Measurements from ENCODE around the gene TFF3. TPM values are rescaled to one million over a fixed set of nuclear protein-coding genes. Genes with fewer than 3 reads are reported as not detected.

The TFF3 gene
- total and polyA plus RNA-seq, 10 of the 15 experiments (the other 5 are each of a cell fraction or from before 2014, with no cell fraction given) = not detected

- H3K27ac ChIP-seq (ENCODE audit: control insufficient read depth, insufficient read depth) = no peak overlapping the region
- no peaks in the 10 kb centered on the region for H4K20me1 ChIP-seq (ENCODE audit: control insufficient read depth, insufficient read depth)
- no peak overlapping the region for H3K4me3 ChIP-seq
- POLR2A ChIA-PET = no interaction called here
- H2AFZ ChIP-seq (ENCODE audit: control insufficient read depth, low read depth, low read length) = no peak overlapping the region
- CTCF ChIA-PET = interaction anchor here (0.6 to 1.7 kb wide), 7 partner anchors 10 to 490 kb away, joined by 3 to 4 read pairs (median 3); no protein-coding TSS in a partner anchor
- no peaks in the 10 kb centered on the region; the same call in 2 of the 3 replicates for H3K9me3 ChIP-seq (replicated peaks; ENCODE audit: control insufficient read depth, insufficient read depth, low read length)
- no peaks in the 10 kb centered on the region for H3K79me2 ChIP-seq (ENCODE audit: control insufficient read depth, insufficient read depth, low read length)
- H3K36me3 ChIP-seq (ENCODE audit: control insufficient read depth in 2 of 2, insufficient read depth in 2 of 2, low read length in 1 of 2) = no peaks in the 10 kb centered on the region
- no TSS peak for BruUV-seq (replicated peaks)
- H3K4me1 ChIP-seq (ENCODE audit: control insufficient read depth, insufficient read depth, low read length) = peaks cover 3% of the 10 kb centered on the region
- FAIRE-seq (no peak), DNase-seq (ENCODE audit: low read depth, low spot score) (no peak), ATAC-seq (peak; percentile 34; the same call in 2 of the 3 replicates)
- in situ Hi-C loops (cut with MboI) = no loop called here
- WGBS (ENCODE audit: insufficient coverage, insufficient replicate concordance, low lambda C conversion rate, missing lambda C conversion rate) = 53% methylated on average over 17 of the region's 17 CpGs
- H3K9ac ChIP-seq (ENCODE audit: control insufficient read depth, insufficient read depth, low read length) = no peak overlapping the region
- RAD21 ChIA-PET (ENCODE audit: unreplicated experiment) = interaction anchor here (1.0 to 1.9 kb wide), 2 partner anchors 9 to 10 kb away, joined by 3 to 7 read pairs; no protein-coding TSS in a partner anchor
- TF ChIP-seq ESRRA (IDR thresholded peaks at IDR 0.05; ENCODE audit: low read length) = no peak
- TF ChIP-seq RAD21 (IDR thresholded peaks at IDR 0.05; ENCODE audit: insufficient read depth, low read depth, low read length) = no peak
- no peak for TF ChIP-seq MAX (IDR thresholded peaks at IDR 0.05; ENCODE audit: low read depth, low read length)
- no peak for TF ChIP-seq SKIL (IDR thresholded peaks at IDR 0.05; ENCODE audit: low read depth, poor library complexity, severe bottlenecking)
- no peak for TF ChIP-seq HDGF (IDR thresholded peaks at IDR 0.05)
- TF ChIP-seq ZNF24 (IDR thresholded peaks at IDR 0.05) = no peak
- no peak for TF ChIP-seq MXI1 (IDR thresholded peaks at IDR 0.05; ENCODE audit: low read depth, low read length)
- no peak for TF ChIP-seq LARP7 (IDR thresholded peaks at IDR 0.05)
- SMC1A ChIA-PET (ENCODE audit: uncharacterized antibody, unreplicated experiment) = interaction anchor here (1.5 to 2.0 kb wide), 2 partner anchors 9 to 101 kb away, joined by 4 to 5 read pairs; no protein-coding TSS in a partner anchor
- H3K27me3 ChIP-seq (replicated peaks in 1 of 2; ENCODE audit: control insufficient read depth in 2 of 2, insufficient read depth in 2 of 2, low read length in 1 of 2) = no peaks in the 10 kb centered on the region
- no peak overlapping the region for H3K4me2 ChIP-seq (ENCODE audit: control insufficient read depth, insufficient read depth)
- intact Hi-C loops (cut with micrococcal nuclease; ENCODE audit: unreplicated experiment) = no loop called here
Measured at GRCh38 chr21:42319851-42320572, 4.8 kb upstream of the TFF3 start.

Measured in GM12878 (cell line).